GM12891 (cell line): ENCODE results near the gene RPL34.
A peak's percentile ranks its signal among the peaks of the same experiment; 100 is the strongest.

ENCODE experiments used
- DNase-seq: peaks from one replicate; pipeline ENCODE4 v3.0.0; 2011; ENCODE audit warnings: low spot score; ENCODE audit not compliant: insufficient read length
- FAIRE-seq: peaks from 2 replicates; lab custom pipeline; 2011; peaks lifted over from hg19 to GRCh38; lab: Jason Lieb, UNC
- PAX5 ChIP-seq: IDR thresholded peaks from 2 replicates; pipeline ENCODE4 v1.6.1; 2011; ENCODE audit warnings: low read length, moderate library complexity, mild to moderate bottlenecking; ENCODE audit not compliant: insufficient read depth, severe bottlenecking
- POLR2A ChIP-seq: IDR thresholded peaks from 2 replicates; pipeline ENCODE4 v1.6.1; 2011; ENCODE audit warnings: low read depth, low read length, control low read depth
- POLR2AphosphoS5 ChIP-seq: IDR thresholded peaks from 2 replicates; pipeline ENCODE4 v1.6.1; 2011; ENCODE audit warnings: low read depth, low read length, control low read depth
- POU2F2 ChIP-seq: IDR thresholded peaks from 2 replicates; pipeline ENCODE4 v1.6.1; 2011; ENCODE audit warnings: low read depth, mild to moderate bottlenecking, control low read depth, low read length, moderate library complexity
- SPI1 ChIP-seq: IDR thresholded peaks from 2 replicates; pipeline ENCODE4 v1.6.1; 2011; ENCODE audit warnings: low read depth, low read length, control low read depth
- TAF1 ChIP-seq: IDR thresholded peaks from 2 replicates; pipeline ENCODE4 v1.6.1; 2011; ENCODE audit warnings: low read depth, low read length, control low read depth

Gene RPL34

DNA sequence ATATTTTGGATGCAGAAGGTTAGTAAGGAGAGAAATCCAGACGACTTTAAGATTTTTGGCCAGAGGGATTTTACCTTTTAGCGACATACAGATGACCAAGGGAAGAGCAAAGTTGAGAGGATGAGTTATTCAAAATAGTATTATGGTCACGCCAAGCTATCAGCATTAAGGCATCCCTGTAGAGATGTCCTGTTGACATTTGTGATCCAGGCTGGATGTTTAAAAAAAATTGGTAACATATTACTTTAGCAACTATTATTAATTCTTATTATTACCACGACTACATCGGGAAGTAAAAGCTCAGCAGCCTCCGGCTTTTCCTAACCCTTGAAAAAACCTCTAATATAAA, 29.5 kb downstream of the RPL34 start:
- FAIRE-seq (no peak), DNase-seq (no peak)
- TF ChIP-seq POLR2AphosphoS5 (no peak), POLR2A (no peak), PAX5 (no peak), TAF1 (no peak), SPI1 (no peak), POU2F2 (no peak)

DNA sequence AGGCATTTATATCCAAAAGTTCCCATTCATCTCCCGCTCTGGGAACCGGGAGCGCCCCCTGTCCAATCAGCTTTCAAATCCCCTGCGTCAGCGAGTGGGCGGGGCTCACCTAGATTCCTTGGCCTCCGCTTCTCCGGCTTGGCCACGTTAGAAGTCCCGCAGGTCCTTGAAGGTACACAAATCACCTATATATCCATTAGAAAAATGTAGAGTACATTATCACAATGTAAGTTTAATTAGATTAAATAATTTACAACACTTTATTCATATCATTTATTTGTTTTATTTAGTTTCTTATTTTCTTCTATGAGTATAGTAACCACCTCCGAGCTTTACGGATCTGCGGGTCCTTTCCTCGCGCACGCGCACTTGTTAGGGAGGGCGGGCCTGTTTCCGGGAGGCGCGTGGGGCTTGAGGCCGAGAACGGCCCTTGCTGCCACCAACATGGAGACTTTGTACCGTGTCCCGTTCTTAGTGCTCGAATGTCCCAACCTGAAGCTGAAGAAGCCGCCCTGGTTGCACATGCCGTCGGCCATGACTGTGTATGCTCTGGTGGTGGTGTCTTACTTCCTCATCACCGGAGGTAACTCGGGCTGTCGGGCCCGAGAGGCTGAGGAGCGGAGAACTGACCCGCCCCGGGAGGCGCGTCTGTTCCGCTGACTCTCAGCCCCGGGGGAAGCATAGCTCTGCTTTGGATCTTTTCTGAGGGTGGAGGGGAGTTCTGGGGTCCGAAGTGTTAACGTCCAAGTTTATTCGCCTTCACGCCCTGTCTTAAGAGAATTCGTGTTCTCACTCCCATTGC, 30.0 kb downstream of the RPL34 start, which contains the start of gene OSTC:
OSTC (plus strand) TSS at position 388 of the 802 bp plus-strand sequence; CDS start at position 445, 57 bp downstream.
- FAIRE-seq (peak; percentile 95), DNase-seq (peak; percentile 50)
- TF ChIP-seq POLR2AphosphoS5 = peak; percentile 88
- no peak for TF ChIP-seq SPI1
- TF ChIP-seq PAX5 = no peak
- TF ChIP-seq POLR2A = peak; percentile 88
- TF ChIP-seq TAF1 = peak; percentile 72

DNA sequence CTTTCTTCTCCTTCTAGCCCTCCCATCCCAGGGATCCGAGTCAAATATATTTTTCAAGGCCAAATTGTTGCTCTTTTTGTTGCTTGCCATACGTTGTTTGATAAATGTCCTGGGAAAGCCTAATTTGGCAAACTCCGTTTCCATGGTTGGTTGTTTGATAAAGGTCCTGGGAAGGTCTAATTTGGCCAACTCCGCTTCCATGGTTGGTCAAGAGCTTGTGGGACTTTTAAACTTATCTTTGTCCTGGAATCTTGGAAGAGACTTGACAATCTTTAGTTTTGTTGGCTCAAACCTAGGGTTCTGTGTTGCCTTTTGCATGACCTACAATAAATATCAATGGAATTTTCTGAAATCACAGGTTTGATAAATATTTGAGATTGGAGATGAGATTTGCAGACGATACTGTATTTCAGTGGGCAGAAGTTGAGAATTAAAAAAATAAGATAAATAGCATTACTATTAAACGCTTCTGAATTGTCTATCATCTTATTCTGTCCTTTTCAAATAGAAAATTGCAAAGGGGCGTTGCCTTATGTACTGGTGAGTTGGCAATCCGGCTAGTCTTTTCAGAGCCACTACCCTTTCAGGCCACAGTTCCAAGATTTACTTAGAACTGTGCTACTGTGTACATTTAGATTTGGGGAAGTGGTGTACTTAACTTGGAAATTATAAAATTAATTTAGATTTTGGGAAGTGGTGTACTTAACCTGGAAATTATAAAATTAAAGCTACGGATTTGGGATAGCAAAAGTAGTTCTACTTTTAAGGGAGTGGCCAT, 30.8 kb downstream of the RPL34 start:
- DNase-seq = no peak
- peak; percentile 9 for FAIRE-seq
- no peak for TF ChIP-seq TAF1
- no peak for TF ChIP-seq PAX5
- TF ChIP-seq POLR2AphosphoS5 = no peak
- no peak for TF ChIP-seq POLR2A
- peak; percentile 29; the same call in 1 of the 2 replicates for TF ChIP-seq SPI1
- no peak for TF ChIP-seq POU2F2

DNA sequence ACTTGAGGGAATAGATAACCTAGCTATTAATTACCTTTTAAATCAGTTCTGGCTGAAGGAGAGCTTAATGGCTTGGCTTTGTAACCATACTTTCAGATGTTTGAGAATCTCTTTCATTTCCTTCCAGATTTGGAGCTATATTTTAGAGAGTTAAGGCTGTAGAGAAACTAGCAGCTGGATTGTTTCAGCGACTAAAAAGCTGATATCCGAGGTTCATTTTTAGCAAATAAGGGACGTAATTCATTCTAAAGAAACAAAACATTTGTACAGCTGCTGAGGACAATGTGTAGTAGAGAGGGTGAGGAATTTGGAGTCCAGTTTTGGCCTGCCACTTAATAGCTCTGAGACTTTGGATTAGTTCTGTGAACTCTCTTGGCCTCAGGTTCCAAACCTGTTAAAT, 42.3 kb downstream of the RPL34 start:
- DNase-seq = no peak
- FAIRE-seq = no peak
- TF ChIP-seq TAF1 = no peak
- no peak for TF ChIP-seq POU2F2
- TF ChIP-seq POLR2AphosphoS5 = no peak
- TF ChIP-seq POLR2A = no peak
- TF ChIP-seq SPI1 = no peak
- TF ChIP-seq PAX5 = no peak

DNA sequence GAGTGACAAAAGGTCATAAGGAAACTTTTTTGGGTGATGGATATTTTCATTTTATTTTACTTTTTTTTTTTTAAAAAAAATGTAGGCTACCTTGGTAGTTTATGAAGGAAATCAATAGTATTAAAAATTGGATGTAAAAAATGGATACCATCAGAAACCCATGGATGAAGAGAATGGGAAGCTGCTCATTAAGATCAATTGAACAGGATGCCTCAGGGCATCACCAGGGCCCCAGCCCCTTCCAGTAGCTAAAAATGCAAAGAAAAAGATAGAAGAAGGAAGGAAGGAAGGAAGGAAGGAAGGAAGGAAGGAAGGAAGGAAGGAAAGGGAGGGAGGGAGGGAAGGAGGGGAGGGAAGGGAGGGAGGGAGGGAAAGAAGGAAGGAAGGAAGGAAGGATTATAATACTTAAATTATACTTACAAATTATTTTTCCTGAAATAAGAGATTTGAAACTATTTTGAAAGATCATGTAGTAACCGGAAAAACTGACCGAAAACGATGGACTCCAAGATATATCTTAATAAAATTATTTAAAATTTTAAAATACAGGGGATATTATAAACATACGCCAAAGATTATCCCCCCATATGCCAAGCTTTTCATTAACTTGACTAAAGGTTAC, 54.1 kb downstream of the RPL34 start:
- DNase-seq (no peak), FAIRE-seq (no peak)
- no peak for TF ChIP-seq TAF1
- TF ChIP-seq POU2F2 = no peak
- no peak for TF ChIP-seq SPI1
- no peak for TF ChIP-seq POLR2A
- TF ChIP-seq PAX5 = no peak
- no peak for TF ChIP-seq POLR2AphosphoS5
